A549 (cell line): ENCODE data around the gene COPZ2. TPM values are rescaled to one million over a fixed set of nuclear protein-coding genes. Genes with fewer than 3 reads are reported as not detected.
A peak's percentile ranks its signal among the peaks of the same experiment; 100 is the strongest.

ENCODE experiments used
- ATAC-seq, 2 experiments: fragments of 200-7000 bp in 1 of 2; fragments of >200 bp in 1 of 2; cut with Nextera tagmentation in 1 of 2; cut with Tn5 transposase in 1 of 2; 3 replicates each; pipeline versions ENCODE4 v1.8.0 to v1.9.1; 2018 to 2020; ENCODE audit warnings: mild to moderate bottlenecking in 1 of 2, moderate library complexity in 1 of 2
- CTCF ChIA-PET: fragments of 300-600 bp; sonication (Branson Sonifier 250); formaldehyde crosslinking; extraction: SDS; loops from one replicate; lab custom pipeline; 2021; ENCODE audit warnings: antibody characterized with exemption, inconsistent platforms; lab: Yijun Ruan, JAX
- POLR2A ChIA-PET: fragments of 350-600 bp; formaldehyde crosslinking; extraction: SDS; loops from one replicate; lab custom pipeline; 2021; ENCODE audit warnings: antibody characterized with exemption, inconsistent platforms; lab: Yijun Ruan, JAX
- DNase-seq, 2 experiments: peaks; one replicate each; pipeline versions ENCODE4 v3.0.0 to v3.0.0-alpha.2; 2011 to 2016; ENCODE audit warnings: low read depth in 1 of 2, low spot score in 1 of 2
- FAIRE-seq: peaks from 2 replicates; lab custom pipeline; 2011; peaks lifted over from hg19 to GRCh38; lab: Jason Lieb, UNC
- H3K27ac ChIP-seq, 2 experiments: fragments of >200 bp; sonication (Bioruptor Twin); formaldehyde crosslinking; 3 replicates each; pipeline ENCODE4 v1.5.1; 2016 to 2017
- H3K4me1 ChIP-seq: fragments of >200 bp; sonication (Bioruptor Twin); formaldehyde crosslinking; 3 replicates; pipeline ENCODE4 v1.6.1; 2016
- H3K4me2 ChIP-seq: fragments of >200 bp; sonication (Bioruptor Twin); formaldehyde crosslinking; 3 replicates; pipeline ENCODE4 v1.6.1; 2016
- H3K4me3 ChIP-seq: fragments of >200 bp; sonication (Bioruptor Twin); formaldehyde crosslinking; 3 replicates; pipeline ENCODE4 v1.5.1; 2016
- H3K9me3 ChIP-seq: fragments of >200 bp; sonication (Bioruptor Twin); formaldehyde crosslinking; 3 replicates; pipeline ENCODE4 v1.6.1; 2016
- CHD4 ChIP-seq: fragments of 200-600 bp; sonication (generic); IDR thresholded peaks from 2 replicates; pipeline ENCODE4 v1.6.1; 2016; ENCODE audit warnings: antibody characterized with exemption, mild to moderate bottlenecking, borderline replicate concordance
- EP300 ChIP-seq, 2 experiments: fragments of >200 bp; sonication (Bioruptor Twin); formaldehyde crosslinking; IDR thresholded peaks; 2 replicates in 1 of 2; 3 replicates in 1 of 2; pipeline ENCODE4 v1.6.1; 2016 to 2017
- FOSB ChIP-seq: fragments of 250-450 bp; sonication (Bioruptor Pico); IDR thresholded peaks from 2 replicates; pipeline ENCODE4 v1.5.0; 2020; ENCODE audit warnings: mild to moderate bottlenecking, moderate library complexity
- FOSL2 ChIP-seq, 2 experiments: fragments of 450-650 bp in 1 of 2; fragments of >200 bp in 1 of 2; sonication (Bioruptor Twin) in 1 of 2; formaldehyde crosslinking; IDR thresholded peaks; 2 replicates each; pipeline versions ENCODE4 v1.5.0 to v1.6.1; 2016 to 2020; ENCODE audit warnings: mild to moderate bottlenecking in 1 of 2, moderate library complexity in 1 of 2
- FOXS1 ChIP-seq: fragments of 250-450 bp; sonication (Bioruptor Pico); IDR thresholded peaks from 2 replicates; pipeline ENCODE4 v1.5.0; 2020; ENCODE audit warnings: mild to moderate bottlenecking, moderate library complexity
- HOXB13 ChIP-seq: fragments of 250-450 bp; sonication (Bioruptor Pico); IDR thresholded peaks from 2 replicates; pipeline ENCODE4 v1.5.0; 2020; ENCODE audit warnings: low read depth, mild to moderate bottlenecking, moderate library complexity
- HOXB5 ChIP-seq: fragments of 250-450 bp; sonication (Bioruptor Pico); IDR thresholded peaks from 2 replicates; pipeline ENCODE4 v1.5.0; 2020; ENCODE audit warnings: mild to moderate bottlenecking, moderate library complexity
- JUN ChIP-seq, 2 experiments: fragments of >200 bp; sonication (Bioruptor Twin); formaldehyde crosslinking; IDR thresholded peaks; 2 replicates in 1 of 2; 3 replicates in 1 of 2; pipeline ENCODE4 v1.6.1; 2016 to 2017
- MAFK ChIP-seq: fragments of 450-650 bp; IDR thresholded peaks from 2 replicates; pipeline ENCODE4 v1.6.1; 2014; ENCODE audit not compliant: partially characterized antibody
- MYC ChIP-seq: IDR thresholded peaks from 2 replicates; pipeline ENCODE4 v1.6.1; 2012; ENCODE audit warnings: mild to moderate bottlenecking, inconsistent platforms, low read length, improper control_type of control experiment, borderline replicate concordance
- NPAS2 ChIP-seq: fragments of 250-450 bp; sonication (Bioruptor Pico); IDR thresholded peaks from 2 replicates; pipeline ENCODE4 v1.8.0; 2022; ENCODE audit warnings: mild to moderate bottlenecking, moderate library complexity, borderline replicate concordance
- PHF8 ChIP-seq: fragments of 200-600 bp; sonication (generic); IDR thresholded peaks from 2 replicates; pipeline ENCODE4 v1.6.1; 2016; ENCODE audit warnings: low read depth, mild to moderate bottlenecking, antibody characterized with exemption, moderate library complexity, borderline replicate concordance
- POLR2A ChIP-seq: IDR thresholded peaks from 2 replicates; pipeline ENCODE4 v1.6.1; 2012; ENCODE audit warnings: mild to moderate bottlenecking, low read length
- RAD21 ChIP-seq, 2 experiments: fragments of >200 bp in 1 of 2; sonication (Bioruptor Twin) in 1 of 2; formaldehyde crosslinking in 1 of 2; IDR thresholded peaks in 1 of 2; conservative IDR thresholded peaks in 1 of 2; 2 replicates in 1 of 2; 3 replicates in 1 of 2; pipeline ENCODE4 v1.6.1; 2012 to 2018; ENCODE audit warnings: inconsistent platforms in 1 of 2
- RFX5 ChIP-seq: fragments of 450-650 bp; IDR thresholded peaks from 2 replicates; pipeline ENCODE4 v1.7.1; 2014; ENCODE audit warnings: antibody characterized with exemption, mild to moderate bottlenecking, moderate library complexity
- TFCP2L1 ChIP-seq: fragments of 250-450 bp; sonication (Bioruptor Pico); IDR thresholded peaks from 2 replicates; pipeline ENCODE4 v1.5.0; 2021; ENCODE audit warnings: mild to moderate bottlenecking
- TP53 ChIP-seq: fragments of 250-450 bp; sonication (Bioruptor Pico); IDR thresholded peaks from 2 replicates; pipeline ENCODE4 v1.5.0; 2021; ENCODE audit warnings: mild to moderate bottlenecking, moderate library complexity
- WGBS: methylation state at CpG from one replicate; pipeline ENCODE4 v1.1.6; 2017; ENCODE audit errors: missing lambda C conversion rate; 5-methylcytosine and 5-hydroxymethylcytosine counted together
- polyA plus RNA-seq, 4 experiments: library from polyadenylated mRNA; depleted of rRNA in 3 of 4; stranded (reverse); fragments of >200 nt; fragmentation: RNase III in 1 of 4; extraction: RNeasy Plus Mini Kit Qiagen cat#74134 plus additional on column Dnase treatment in 1 of 4; gene quantifications; 2 replicates in 3 of 4; 3 replicates in 1 of 4; pipeline ENCODE4 v1.2.3, GENCODE V29; 2011 to 2017
- TF ChIP-seq, protein P1 (sequence below): fragments of 450-650 bp; IDR thresholded peaks from 2 replicates; pipeline ENCODE4 v1.6.1; 2014; ENCODE audit warnings: antibody characterized with exemption
- TF ChIP-seq, protein P2 (sequence below): fragments of 250-450 bp; sonication (Bioruptor Pico); IDR thresholded peaks from 2 replicates; pipeline ENCODE4 v1.5.0; 2020; ENCODE audit warnings: low read depth, mild to moderate bottlenecking, moderate library complexity
- TF ChIP-seq, protein P3 (sequence below): IDR thresholded peaks from 2 replicates; pipeline ENCODE4 v1.6.1; 2012; ENCODE audit warnings: low read depth, borderline replicate concordance
- TF ChIP-seq, protein P4 (sequence below): fragments of >200 bp; sonication (Bioruptor Twin); formaldehyde crosslinking; IDR thresholded peaks from 3 replicates; pipeline ENCODE4 v1.6.1; 2016
- TF ChIP-seq, protein P5 (sequence below): fragments of 250-450 bp; sonication (Bioruptor Pico); IDR thresholded peaks from 2 replicates; pipeline ENCODE4 v1.5.0; 2021; ENCODE audit warnings: mild to moderate bottlenecking, moderate library complexity, borderline replicate concordance

COPZ2 gene
- polyA plus RNA-seq, 2 of the 4 experiments (the other 2 are of a cell fraction): 10.6 to 19.3 TPM

DNA sequence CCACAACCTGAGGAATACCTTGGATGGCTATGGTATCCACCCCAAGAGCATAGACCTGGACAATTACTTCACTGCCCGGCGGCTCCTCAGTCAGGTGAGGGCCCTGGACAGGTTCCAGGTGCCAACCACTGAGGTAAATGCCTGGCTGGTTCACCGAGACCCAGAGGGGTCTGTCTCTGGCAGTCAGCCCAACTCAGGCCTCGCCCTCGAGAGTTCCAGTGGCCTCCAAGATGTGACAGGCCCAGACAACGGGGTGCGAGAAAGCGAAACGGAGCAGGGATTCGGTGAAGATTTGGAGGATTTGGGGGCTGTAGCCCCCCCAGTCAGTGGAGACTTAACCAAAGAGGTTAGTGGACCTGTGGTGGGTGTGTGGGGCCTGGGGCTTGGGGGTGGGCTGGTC lies 13.7 kb upstream of the COPZ2 start:
- 0 out of 5 replicates have a peak, but pooled peaks of 1 of the 2 experiments have one; percentile 27 for TF ChIP-seq JUN (IDR thresholded peaks at IDR 0.05)
- TF ChIP-seq, protein P1, sequence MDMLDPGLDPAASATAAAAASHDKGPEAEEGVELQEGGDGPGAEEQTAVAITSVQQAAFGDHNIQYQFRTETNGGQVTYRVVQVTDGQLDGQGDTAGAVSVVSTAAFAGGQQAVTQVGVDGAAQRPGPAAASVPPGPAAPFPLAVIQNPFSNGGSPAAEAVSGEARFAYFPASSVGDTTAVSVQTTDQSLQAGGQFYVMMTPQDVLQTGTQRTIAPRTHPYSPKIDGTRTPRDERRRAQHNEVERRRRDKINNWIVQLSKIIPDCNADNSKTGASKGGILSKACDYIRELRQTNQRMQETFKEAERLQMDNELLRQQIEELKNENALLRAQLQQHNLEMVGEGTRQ: no peak
- no peak for TF ChIP-seq CHD4
- TF ChIP-seq HOXB5 (CRISPR knock-in tag): no peak
- no peak for TF ChIP-seq NPAS2
- ChIA-PET POLR2A (no interaction called here), CTCF (interaction anchor here (10.4 to 46.6 kb wide), 2 partner anchors 18 to 25 kb away, joined by 114 to 1398 read pairs; no protein-coding TSS in a partner anchor)
- H3K4me2 ChIP-seq: peak overlapping the region; percentile 94
- no peaks in the 10 kb centered on the region for H3K9me3 ChIP-seq
- WGBS: 92% methylated on average over 10 of the region's 10 CpGs
- H3K4me1 ChIP-seq: peaks cover 78% of the 10 kb centered on the region
- peak overlapping the region; percentile 90 to 95; a peak in 4 of 6 replicates for H3K27ac ChIP-seq
- FAIRE-seq (no peak), ATAC-seq (no peak), DNase-seq (no peak)
- H3K4me3 ChIP-seq: no peak overlapping the region

DNA sequence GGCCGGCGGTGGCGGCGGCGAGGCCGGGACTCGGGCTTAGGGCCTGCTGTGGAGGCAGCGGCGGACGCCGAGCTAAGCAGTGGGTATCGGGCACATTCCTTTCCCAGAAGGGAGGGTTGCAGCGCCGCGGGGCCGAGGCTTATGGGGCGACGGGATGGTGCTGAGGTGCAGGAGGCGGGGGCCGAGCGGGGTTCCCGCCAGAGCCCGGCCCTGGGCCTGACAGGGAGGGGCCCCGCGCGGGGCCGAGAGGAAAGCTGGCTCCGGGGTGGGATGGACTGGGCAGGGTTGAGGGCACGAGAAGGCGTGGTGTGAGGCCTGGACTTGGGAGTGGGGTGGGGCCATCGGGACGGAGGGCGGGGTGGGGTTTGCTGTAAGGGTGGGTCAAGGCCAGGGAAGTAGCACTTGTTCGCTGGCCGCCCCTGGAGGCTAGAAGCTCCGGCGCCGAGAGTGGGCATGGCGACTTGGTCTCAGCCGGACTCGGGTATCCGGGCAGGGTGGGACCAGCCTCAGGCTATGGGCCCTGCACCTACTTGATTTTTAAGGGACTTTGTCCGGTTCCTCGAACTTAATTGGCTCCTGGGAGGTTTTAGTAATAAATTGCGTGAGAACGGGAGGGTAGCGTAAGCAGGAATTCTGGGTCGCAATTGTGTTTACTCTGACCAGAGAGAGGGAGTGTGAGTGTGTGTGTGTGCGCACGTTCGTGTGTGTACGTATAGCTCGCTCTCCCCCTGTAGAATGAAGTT lies 11.0 kb upstream of the COPZ2 start:
- peak; percentile 78 to 89 for ATAC-seq
- FAIRE-seq: no peak

DNA sequence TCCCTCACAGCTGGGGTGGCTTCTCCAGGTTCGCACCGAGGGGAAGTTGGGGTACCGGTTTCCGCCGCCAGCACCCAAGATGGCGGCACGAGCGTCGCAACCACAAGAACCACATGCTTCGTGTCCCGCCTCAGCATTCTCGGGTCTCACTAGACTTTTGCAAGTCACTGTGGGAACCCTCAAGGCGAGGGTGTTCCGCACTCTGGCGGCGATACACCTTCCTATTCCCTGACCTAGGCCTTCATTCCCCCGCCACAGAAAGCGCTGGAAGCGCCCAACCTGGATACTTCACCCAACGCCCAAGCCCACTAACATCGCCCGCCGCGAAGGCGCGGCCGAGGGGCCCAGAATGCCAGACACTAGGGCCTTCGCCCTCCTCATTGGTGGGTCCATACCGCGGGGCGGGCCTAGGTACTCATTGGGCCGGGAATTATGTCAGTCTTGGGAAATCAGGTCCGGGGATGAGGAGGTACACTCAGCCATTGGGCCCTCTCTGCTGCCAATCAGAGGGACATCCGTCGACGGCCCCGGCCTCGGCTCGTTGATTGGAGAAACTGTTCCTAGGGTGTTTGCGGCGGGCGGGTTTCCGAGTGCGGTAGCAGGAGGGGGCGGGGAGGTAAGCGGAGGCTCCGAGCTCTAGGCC lies 10.3 kb upstream of the COPZ2 start, which contains the start of gene NFE2L1:
NFE2L1 (plus strand) TSS at position 619 of the 643 bp plus-strand sequence. CDS start 2,760 bp downstream, outside the sequence.
- H3K27ac ChIP-seq: peak within 1 kb of the TSS; percentile 95 to 99
- DNase-seq (peak; percentile 98 to 100), ATAC-seq (peak; percentile 90 to 95), FAIRE-seq (no peak)
- H3K4me3 ChIP-seq: peak within 1 kb of the TSS; percentile 79
- H3K4me2 ChIP-seq: peak within 1 kb of the TSS; percentile 94
- H3K9me3 ChIP-seq: no peaks in the 10 kb centered on the region
- POLR2A ChIA-PET: interaction anchor here (0.7 to 6.7 kb wide), 31 partner anchors 8 to 589 kb away, joined by 3 to 59 read pairs (median 8); partner anchors contain the start of genes CBX1, CDK5RAP3, HOXB9 and LRRC46
- peaks cover 52% of the 10 kb centered on the region for H3K4me1 ChIP-seq
- 2% methylated on average over 40 of the region's 47 CpGs for WGBS
- CTCF ChIA-PET: interaction anchor here (1.0 to 46.6 kb wide), 10 partner anchors 13 to 127 kb away, joined by 3 to 1398 read pairs (median 6); partner anchors contain the start of gene COPZ2
- TF ChIP-seq NPAS2 (peak; percentile 54; the same call in 1 of the 2 replicates), RFX5 (peak; percentile 77), FOSB (CRISPR knock-in tag) (peak; percentile 85), RAD21 (conservative IDR thresholded peaks at IDR 0.05 in 1 of 2, IDR thresholded peaks at IDR 0.05 in 1 of 2) (no peak), MAFK (peak; percentile 81), TP53 (CRISPR knock-in tag) (peak; percentile 96), TFCP2L1 (CRISPR knock-in tag) (peak; percentile 94), FOXS1 (CRISPR knock-in tag) (peak; percentile 91), MYC (peak; percentile 99)
- TF ChIP-seq, protein P2, sequence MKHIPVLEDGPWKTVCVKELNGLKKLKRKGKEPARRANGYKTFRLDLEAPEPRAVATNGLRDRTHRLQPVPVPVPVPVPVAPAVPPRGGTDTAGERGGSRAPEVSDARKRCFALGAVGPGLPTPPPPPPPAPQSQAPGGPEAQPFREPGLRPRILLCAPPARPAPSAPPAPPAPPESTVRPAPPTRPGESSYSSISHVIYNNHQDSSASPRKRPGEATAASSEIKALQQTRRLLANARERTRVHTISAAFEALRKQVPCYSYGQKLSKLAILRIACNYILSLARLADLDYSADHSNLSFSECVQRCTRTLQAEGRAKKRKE (CRISPR knock-in tag): peak; percentile 97
- TF ChIP-seq, protein P3, sequence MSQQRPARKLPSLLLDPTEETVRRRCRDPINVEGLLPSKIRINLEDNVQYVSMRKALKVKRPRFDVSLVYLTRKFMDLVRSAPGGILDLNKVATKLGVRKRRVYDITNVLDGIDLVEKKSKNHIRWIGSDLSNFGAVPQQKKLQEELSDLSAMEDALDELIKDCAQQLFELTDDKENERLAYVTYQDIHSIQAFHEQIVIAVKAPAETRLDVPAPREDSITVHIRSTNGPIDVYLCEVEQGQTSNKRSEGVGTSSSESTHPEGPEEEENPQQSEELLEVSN: peak; percentile 100
- TF ChIP-seq, protein P1: peak; percentile 62

More for the DNA sequence above, 11.0 kb upstream of the COPZ2 start:
- peak; percentile 86 to 97 for DNase-seq
- Histone ChIP-seq H3K9me3 (no peaks in the 10 kb centered on the region), H3K27ac (peak overlapping the region; percentile 95 to 99), H3K4me1 (peaks cover 59% of the 10 kb centered on the region), H3K4me2 (peak overlapping the region; percentile 94), H3K4me3 (peak overlapping the region; percentile 79)
- ChIA-PET POLR2A (interaction anchor here (0.5 to 6.7 kb wide), 31 partner anchors 9 to 588 kb away, joined by 3 to 59 read pairs (median 7); partner anchors contain the start of genes CBX1, CDK5RAP3, HOXB9 and LRRC46), CTCF (interaction anchor here (1.0 to 46.6 kb wide), 11 partner anchors 13 to 127 kb away, joined by 3 to 1398 read pairs (median 6); partner anchors contain the start of gene COPZ2)
- under 1% methylated on average over 36 of the region's 53 CpGs for WGBS
- peak; percentile 77 for TF ChIP-seq PHF8
- TF ChIP-seq JUN (IDR thresholded peaks at IDR 0.05): peak; percentile 80 to 96
- peak; percentile 95 for TF ChIP-seq TFCP2L1 (CRISPR knock-in tag)
- TF ChIP-seq FOSL2 (IDR thresholded peaks at IDR 0.05): no peak
- no peak for TF ChIP-seq FOSL2 (CRISPR knock-in tag; IDR thresholded peaks at IDR 0.05)
- no peak for TF ChIP-seq HOXB13 (CRISPR knock-in tag)
- TF ChIP-seq POLR2A: peak; percentile 78
- TF ChIP-seq EP300 (IDR thresholded peaks at IDR 0.05): no peak
- TF ChIP-seq TP53 (CRISPR knock-in tag): 0 out of 2 replicates have a peak, but pooled peaks have one; percentile 57
- TF ChIP-seq, protein P4, sequence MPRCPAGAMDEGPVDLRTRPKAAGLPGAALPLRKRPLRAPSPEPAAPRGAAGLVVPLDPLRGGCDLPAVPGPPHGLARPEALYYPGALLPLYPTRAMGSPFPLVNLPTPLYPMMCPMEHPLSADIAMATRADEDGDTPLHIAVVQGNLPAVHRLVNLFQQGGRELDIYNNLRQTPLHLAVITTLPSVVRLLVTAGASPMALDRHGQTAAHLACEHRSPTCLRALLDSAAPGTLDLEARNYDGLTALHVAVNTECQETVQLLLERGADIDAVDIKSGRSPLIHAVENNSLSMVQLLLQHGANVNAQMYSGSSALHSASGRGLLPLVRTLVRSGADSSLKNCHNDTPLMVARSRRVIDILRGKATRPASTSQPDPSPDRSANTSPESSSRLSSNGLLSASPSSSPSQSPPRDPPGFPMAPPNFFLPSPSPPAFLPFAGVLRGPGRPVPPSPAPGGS: peak; percentile 72
- TF ChIP-seq, protein P5, sequence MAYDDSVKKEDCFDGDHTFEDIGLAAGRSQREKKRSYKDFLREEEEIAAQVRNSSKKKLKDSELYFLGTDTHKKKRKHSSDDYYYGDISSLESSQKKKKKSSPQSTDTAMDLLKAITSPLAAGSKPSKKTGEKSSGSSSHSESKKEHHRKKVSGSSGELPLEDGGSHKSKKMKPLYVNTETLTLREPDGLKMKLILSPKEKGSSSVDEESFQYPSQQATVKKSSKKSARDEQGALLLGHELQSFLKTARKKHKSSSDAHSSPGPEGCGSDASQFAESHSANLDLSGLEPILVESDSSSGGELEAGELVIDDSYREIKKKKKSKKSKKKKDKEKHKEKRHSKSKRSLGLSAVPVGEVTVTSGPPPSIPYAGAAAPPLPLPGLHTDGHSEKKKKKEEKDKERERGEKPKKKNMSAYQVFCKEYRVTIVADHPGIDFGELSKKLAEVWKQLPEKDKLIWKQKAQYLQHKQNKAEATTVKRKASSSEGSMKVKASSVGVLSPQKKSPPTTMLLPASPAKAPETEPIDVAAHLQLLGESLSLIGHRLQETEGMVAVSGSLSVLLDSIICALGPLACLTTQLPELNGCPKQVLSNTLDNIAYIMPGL: peak; percentile 90; the same call in 1 of the 2 replicates
